HepG2 (cell line): Measurements from ENCODE around the gene CILP2. TPM values are rescaled to one million over a fixed set of nuclear protein-coding genes. Genes with fewer than 3 reads are reported as not detected.

Source experiments
- ATAC-seq: fragments of 200-7000 bp; cut with Tn5 transposase; 3 replicates; pipeline ENCODE4 v1.9.1; 2020; ENCODE audit warnings: mild to moderate bottlenecking, moderate library complexity
- BruUV-seq: library from RNA; stranded (reverse); fragments of 400-500 nt; replicated peaks from 2 replicates; lab custom pipeline; 2021; lab: Mats Ljungman, UMichigan
- CTCF ChIA-PET: fragments of 300-600 bp; formaldehyde crosslinking; extraction: SDS; loops from one replicate; lab custom pipeline; 2021; ENCODE audit warnings: low total read pairs, inconsistent platforms, low intra/inter-chr PET ratio; lab: Yijun Ruan, JAX
- POLR2A ChIA-PET: fragments of 350-600 bp; sonication (Branson Sonifier 250); formaldehyde crosslinking; loops from one replicate; lab custom pipeline; 2020; ENCODE audit warnings: antibody characterized with exemption, inconsistent platforms; lab: Yijun Ruan, JAX
- DNase-seq: peaks from one replicate; pipeline ENCODE4 v3.0.0-alpha.2; 2015; ENCODE audit warnings: low spot score
- FAIRE-seq: peaks from 3 replicates; lab custom pipeline; 2011; peaks lifted over from hg19 to GRCh38; lab: Jason Lieb, UNC
- H2AFZ ChIP-seq: one replicate; pipeline ENCODE4 v1.6.1; 2011; ENCODE audit warnings: low read length, inconsistent platforms
- H3K27ac ChIP-seq: fragments of 300-600 bp; 3 replicates; pipeline ENCODE4 v1.8.0; 2011; ENCODE audit warnings: mixed run types, mild to moderate bottlenecking, mixed read lengths, low read length, inconsistent platforms; ENCODE audit not compliant: insufficient read depth; ENCODE audit errors: extremely low read length
- H3K27me3 ChIP-seq, 2 experiments: fragments of 200-600 bp in 1 of 2; 2 replicates in 1 of 2; 3 replicates in 1 of 2; pipeline versions ENCODE4 v1.6.0 to v1.8.0; 2011; ENCODE audit warnings: low read length in 2 of 2, mild to moderate bottlenecking in 2 of 2, moderate library complexity in 2 of 2, inconsistent platforms in 1 of 2; ENCODE audit not compliant: insufficient read depth in 2 of 2, control insufficient read depth in 1 of 2
- H3K36me3 ChIP-seq, 2 experiments: fragments of 200-600 bp in 1 of 2; replicated peaks in 1 of 2; 2 replicates in 1 of 2; 3 replicates in 1 of 2; pipeline versions ENCODE4 v1.5.1 to v1.8.0; 2011; ENCODE audit warnings: low read length in 2 of 2, inconsistent platforms in 1 of 2; ENCODE audit not compliant: insufficient read depth in 2 of 2, control insufficient read depth in 1 of 2
- H3K4me1 ChIP-seq: 2 replicates; pipeline ENCODE4 v1.5.1; 2012; ENCODE audit warnings: low read length, inconsistent platforms; ENCODE audit not compliant: insufficient read depth
- H3K4me2 ChIP-seq: 2 replicates; pipeline ENCODE4 v1.6.0; 2011; ENCODE audit warnings: low read depth, low read length, inconsistent platforms
- H3K4me3 ChIP-seq, 3 experiments: fragments of 200-600 bp in 1 of 3; sonication (generic), shearing (Covaris generic) in 1 of 3; replicated peaks in 1 of 3; 2 replicates each; pipeline ENCODE4 v1.5.1; 2011 to 2016; ENCODE audit warnings: low read length in 3 of 3, inconsistent platforms in 2 of 3, low read depth in 2 of 3, mild to moderate bottlenecking in 2 of 3, control low read depth in 1 of 3, mixed read lengths in 1 of 3; ENCODE audit not compliant: insufficient read depth in 1 of 3
- H3K79me2 ChIP-seq: one replicate; pipeline ENCODE4 v1.6.1; 2011; ENCODE audit warnings: low read length, inconsistent platforms; ENCODE audit not compliant: insufficient read depth
- H3K9ac ChIP-seq: 2 replicates; pipeline ENCODE4 v1.6.0; 2011; ENCODE audit warnings: mild to moderate bottlenecking, low read depth, low read length, inconsistent platforms; ENCODE audit not compliant: insufficient read depth
- H3K9me3 ChIP-seq: 2 replicates; pipeline ENCODE4 v1.5.1; 2012; ENCODE audit warnings: mild to moderate bottlenecking, low read length
- H4K20me1 ChIP-seq: 2 replicates; pipeline ENCODE4 v1.6.0; 2011; ENCODE audit warnings: inconsistent platforms, mild to moderate bottlenecking, low read length, moderate library complexity; ENCODE audit not compliant: insufficient read depth
- CENPX ChIP-seq: sonication (generic); formaldehyde crosslinking; IDR thresholded peaks from 2 replicates; pipeline ENCODE4 v1.9.0; 2021; ENCODE audit warnings: mild to moderate bottlenecking, missing genetic modification reagents, moderate library complexity
- HNRNPLL ChIP-seq: fragments of 200-400 bp; formaldehyde crosslinking; IDR thresholded peaks from 2 replicates; pipeline ENCODE4 v1.6.1; 2017; ENCODE audit warnings: mild to moderate bottlenecking, low read depth, low read length; ENCODE audit not compliant: poor library complexity, severe bottlenecking
- IKZF4 ChIP-seq: sonication (generic); formaldehyde crosslinking; IDR thresholded peaks from 2 replicates; pipeline ENCODE4 v1.5.1; 2020; ENCODE audit warnings: borderline replicate concordance, mild to moderate bottlenecking, low read depth, missing genetic modification reagents; ENCODE audit errors: not compliant biosample characterization
- IRF2 ChIP-seq: IDR thresholded peaks from 2 replicates; pipeline ENCODE4 v1.6.1; 2018; ENCODE audit warnings: missing genetic modification reagents, missing compliant biosample characterization
- MAFK ChIP-seq, 2 experiments: IDR thresholded peaks in 1 of 2; conservative IDR thresholded peaks in 1 of 2; 2 replicates each; pipeline ENCODE4 v1.6.1; 2011; ENCODE audit warnings: improper control_type of control experiment in 2 of 2, low read length in 2 of 2
- NONO ChIP-seq, 2 experiments: fragments of 450-650 bp in 1 of 2; sonication (generic) in 1 of 2; formaldehyde crosslinking in 1 of 2; IDR thresholded peaks in 1 of 2; conservative IDR thresholded peaks in 1 of 2; 2 replicates each; pipeline versions ENCODE4 v1.6.1 to v1.8.0; 2017 to 2022; ENCODE audit warnings: mild to moderate bottlenecking in 1 of 2, missing genetic modification reagents in 1 of 2, moderate library complexity in 1 of 2
- RFXANK ChIP-seq: IDR thresholded peaks from 2 replicates; pipeline ENCODE4 v1.6.1; 2016
- SAP130 ChIP-seq: IDR thresholded peaks from 2 replicates; pipeline ENCODE4 v1.6.1; 2016; ENCODE audit warnings: low read depth
- ZNF260 ChIP-seq: sonication (generic); formaldehyde crosslinking; IDR thresholded peaks from 2 replicates; pipeline ENCODE4 v1.4.0; 2020; ENCODE audit warnings: missing genetic modification reagents, low read depth, mild to moderate bottlenecking, borderline replicate concordance
- WGBS: methylation state at CpG from one replicate; pipeline ENCODE4 v1.1.6; 2017; ENCODE audit warnings: low lambda C conversion rate; 5-methylcytosine and 5-hydroxymethylcytosine counted together
- in situ Hi-C: cut with HindIII; loops from 2 replicates; pipeline ENCODE4 v1.10.0; 2017; ENCODE audit warnings: low pct_unique_long_range_greater_than_20kb; ENCODE audit not compliant: extremely low pct_ligation_motif_present
- intact Hi-C: fragments of 100-400 bp; cut with micrococcal nuclease; formaldehyde crosslinking; loops from one replicate; pipeline ENCODE4 v1.10.0; 2022; ENCODE audit not compliant: unreplicated experiment
- polyA plus RNA-seq, 8 experiments: library from polyadenylated mRNA; depleted of rRNA in 3 of 8; stranded (reverse) in 7 of 8; unstranded in 1 of 8; fragments of >200 nt; fragmentation: Illumina TruSeq in 4 of 8; extraction: Trizol in 4 of 8; gene quantifications; 2 replicates each; pipeline versions ENCODE4 v1.2.1 to v1.2.3, GENCODE V29; 2011 to 2016; ENCODE audit warnings: low read depth in 4 of 8, missing spikeins in 1 of 8, mixed read lengths in 1 of 8; ENCODE audit not compliant: insufficient read depth in 1 of 8
- total RNA-seq, 5 experiments: library from RNA; depleted of rRNA; stranded (reverse); fragments of >200 nt; fragmentation: Illumina TruSeq; extraction: Trizol; gene quantifications; 2 replicates each; pipeline ENCODE4 v1.2.3, GENCODE V29; 2016; ENCODE audit warnings: low read depth in 1 of 5
- TF ChIP-seq, protein P1 (sequence below): sonication (generic); formaldehyde crosslinking; IDR thresholded peaks from 2 replicates; pipeline ENCODE4 v1.4.0; 2020; ENCODE audit warnings: missing genetic modification reagents

Gene CILP2
- total and polyA plus RNA-seq, 2 of the 13 experiments (the other 11 are each of a cell fraction or from before 2014, with no cell fraction given) = 0.09 to 0.37 TPM

- 83% methylated on average over 10 of the region's 14 CpGs for WGBS
- H3K36me3 ChIP-seq = peaks cover 0 to 5% of the 10 kb centered on the region in 2 experiments; a peak in 3 of 5 replicates
- H3K9ac ChIP-seq = no peak overlapping the region
- no peaks in the 10 kb centered on the region for H3K9me3 ChIP-seq
- in situ Hi-C loops = loop anchor here (25.0 kb wide), 1 partner anchor 429 kb away; no protein-coding TSS in a partner anchor
- no peak overlapping the region for H3K4me2 ChIP-seq
- intact Hi-C loops = loop anchor here (5.0 kb wide), 2 partner anchors 109 to 424 kb away; partner anchors contain the start of gene GMIP
- H3K4me3 ChIP-seq = no peak overlapping the region
- CTCF ChIA-PET = interaction anchor here (1.2 to 2.6 kb wide), 3 partner anchors 21 to 426 kb away, joined by 3 to 23 read pairs (median 4); partner anchors contain the start of gene GMIP
- no peak overlapping the region for H3K27ac ChIP-seq
- H2AFZ ChIP-seq = no peak overlapping the region
- H3K79me2 ChIP-seq = no peaks in the 10 kb centered on the region
- FAIRE-seq = no peak
- no peaks in the 10 kb centered on the region for H3K27me3 ChIP-seq
- POLR2A ChIA-PET = no interaction called here
- no peaks in the 10 kb centered on the region for H4K20me1 ChIP-seq
- no peak for DNase-seq
- TF ChIP-seq, protein P1, sequence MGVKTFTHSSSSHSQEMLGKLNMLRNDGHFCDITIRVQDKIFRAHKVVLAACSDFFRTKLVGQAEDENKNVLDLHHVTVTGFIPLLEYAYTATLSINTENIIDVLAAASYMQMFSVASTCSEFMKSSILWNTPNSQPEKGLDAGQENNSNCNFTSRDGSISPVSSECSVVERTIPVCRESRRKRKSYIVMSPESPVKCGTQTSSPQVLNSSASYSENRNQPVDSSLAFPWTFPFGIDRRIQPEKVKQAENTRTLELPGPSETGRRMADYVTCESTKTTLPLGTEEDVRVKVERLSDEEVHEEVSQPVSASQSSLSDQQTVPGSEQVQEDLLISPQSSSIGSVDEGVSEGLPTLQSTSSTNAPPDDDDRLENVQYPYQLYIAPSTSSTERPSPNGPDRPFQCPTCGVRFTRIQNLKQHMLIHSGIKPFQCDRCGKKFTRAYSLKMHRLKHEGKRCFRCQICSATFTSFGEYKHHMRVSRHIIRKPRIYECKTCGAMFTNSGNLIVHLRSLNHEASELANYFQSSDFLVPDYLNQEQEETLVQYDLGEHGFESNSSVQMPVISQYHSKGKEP = no peak
- no peak for TF ChIP-seq HNRNPLL
- no peak for TF ChIP-seq ZNF260 (CRISPR knock-in tag)
- no peak for TF ChIP-seq IKZF4 (CRISPR knock-in tag)
- TF ChIP-seq CENPX (CRISPR knock-in tag) = no peak
- TF ChIP-seq SAP130 = no peak
- no peak for TF ChIP-seq RFXANK
- TF ChIP-seq IRF2 (CRISPR knock-in tag) = no peak
- TF ChIP-seq MAFK (conservative IDR thresholded peaks at IDR 0.05 in 1 of 2, IDR thresholded peaks at IDR 0.05 in 1 of 2; ENCODE audit: low read length in 2 of 2) = no peak
- TF ChIP-seq NONO (IDR thresholded peaks at IDR 0.05) = no peak
- no peak for TF ChIP-seq NONO (CRISPR knock-in tag; conservative IDR thresholded peaks at IDR 0.05)
- ATAC-seq = peak; percentile 2; the same call in 1 of the 3 replicates
- peaks cover 4% of the 10 kb centered on the region; the same call in 1 of the 2 replicates for H3K4me1 ChIP-seq
- no TSS peak for BruUV-seq
Observed at GRCh38 chr19:19532806-19533701, 5.0 kb upstream of the CILP2 start.
